ENCODE results near the gene FCHSD2. TPM values are rescaled to one million over a fixed set of nuclear protein-coding genes. Genes with fewer than 3 reads are reported as not detected.

FCHSD2 gene
- total RNA-seq, 2 experiments from 2014 or later = 53.3 to 60.1 TPM

GRCh38 chr11:73121692-73122091, 20.4 kb downstream of the FCHSD2 start:
- DNase-seq (no peak), ATAC-seq (ENCODE audit: low read depth) (no peak)
- Mint-ChIP-seq H3K4me3 (no peak overlapping the region), H3K36me3 (peaks cover 49% of the 10 kb centered on the region), H3K27me3 (no peaks in the 10 kb centered on the region), H3K9me3 (peaks cover 2% of the 10 kb centered on the region), H3K27ac (no peak overlapping the region), H3K4me1 (peaks cover 2% of the 10 kb centered on the region)
- POLR2A ChIA-PET = no interaction called here

- H3K4me3 Mint-ChIP-seq = no peak overlapping the region
- H3K27ac Mint-ChIP-seq = no peak overlapping the region
- peaks cover 50% of the 10 kb centered on the region for H3K36me3 Mint-ChIP-seq
- ATAC-seq (ENCODE audit: low read depth) (no peak), DNase-seq (no peak)
- peaks cover 6% of the 10 kb centered on the region for H3K9me3 Mint-ChIP-seq
- peaks cover 6% of the 10 kb centered on the region for H3K4me1 Mint-ChIP-seq
- POLR2A ChIA-PET = no interaction called here
- H3K27me3 Mint-ChIP-seq = no peaks in the 10 kb centered on the region
These were observed 25.0 kb downstream of the FCHSD2 start for GRCh38 chr11:73117071-73117470.

GRCh38 chr11:73116636-73117035, 25.5 kb downstream of the FCHSD2 start:
- ATAC-seq (ENCODE audit: low read depth) (no peak), DNase-seq (no peak)
- H3K4me3 Mint-ChIP-seq = no peak overlapping the region
- peaks cover 6% of the 10 kb centered on the region for H3K9me3 Mint-ChIP-seq
- no peak overlapping the region for H3K27ac Mint-ChIP-seq
- POLR2A ChIA-PET = no interaction called here
- peaks cover 50% of the 10 kb centered on the region for H3K36me3 Mint-ChIP-seq
- no peaks in the 10 kb centered on the region for H3K27me3 Mint-ChIP-seq
- H3K4me1 Mint-ChIP-seq = peaks cover 6% of the 10 kb centered on the region

DNA sequence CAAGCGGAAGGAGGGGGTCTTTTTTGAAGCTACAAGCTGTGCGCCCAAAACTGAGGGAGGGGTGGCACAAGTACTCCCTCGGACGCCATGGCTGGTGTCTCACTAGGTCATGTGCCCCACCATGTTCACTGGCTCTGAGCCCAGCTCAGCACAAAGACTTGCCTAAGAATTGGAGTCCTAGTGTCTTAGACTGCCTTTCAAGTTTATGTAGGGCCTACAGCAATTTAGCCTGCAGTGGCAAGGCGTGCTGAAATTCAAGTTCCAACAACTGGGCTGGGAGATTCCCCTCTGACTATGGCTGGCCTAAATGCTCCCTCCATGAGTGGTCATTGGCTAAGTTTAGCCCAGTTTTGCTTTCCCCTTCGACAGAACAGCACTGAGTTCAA, 27.3 kb downstream of the FCHSD2 start:
- Mint-ChIP-seq H3K27me3 (no peaks in the 10 kb centered on the region), H3K9me3 (peaks cover 14% of the 10 kb centered on the region), H3K4me1 (peaks cover 8% of the 10 kb centered on the region), H3K4me3 (no peak overlapping the region), H3K36me3 (peaks cover 57% of the 10 kb centered on the region), H3K27ac (no peak overlapping the region)
- no peak for ATAC-seq (ENCODE audit: low read depth)
- no peak for DNase-seq
- POLR2A ChIA-PET = no interaction called here

DNA sequence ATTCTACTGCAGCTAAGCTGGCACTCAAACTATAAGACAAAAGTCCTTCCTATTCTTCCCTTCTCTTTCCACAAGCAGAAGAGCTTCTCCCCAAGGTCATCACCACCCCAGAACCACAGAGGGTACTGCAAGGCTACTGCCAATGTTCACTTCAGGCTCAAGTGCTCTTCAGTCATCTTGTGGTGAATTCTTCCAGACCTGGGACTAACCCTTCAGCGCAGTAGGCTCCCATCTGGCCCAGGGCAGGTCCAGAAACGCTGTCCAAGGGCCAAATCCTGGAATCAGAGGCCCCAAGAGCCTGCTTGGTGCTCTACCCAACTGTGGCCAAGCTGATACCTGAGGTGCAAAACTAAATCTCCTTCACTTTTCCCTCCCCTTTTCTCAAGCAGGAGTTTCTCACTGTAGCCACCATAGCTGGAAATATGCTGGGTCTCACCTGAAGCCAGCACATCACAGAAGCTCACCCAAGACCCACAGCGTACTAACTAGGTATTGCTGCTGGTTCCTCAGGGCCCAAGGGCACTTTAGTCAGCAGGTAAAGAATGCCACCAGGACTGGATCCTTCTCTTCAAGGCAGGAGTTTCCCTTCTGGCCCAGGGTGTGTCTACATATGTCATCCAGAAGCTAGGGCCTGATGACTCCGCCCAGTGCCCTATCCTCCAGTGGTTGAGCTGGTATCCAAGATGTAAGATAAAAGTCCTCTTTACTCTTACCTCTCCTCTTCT, 27.8 kb downstream of the FCHSD2 start:
- Mint-ChIP-seq H3K27ac (no peak overlapping the region), H3K4me3 (no peak overlapping the region), H3K36me3 (peaks cover 59% of the 10 kb centered on the region), H3K9me3 (peaks cover 18% of the 10 kb centered on the region), H3K4me1 (peaks cover 8% of the 10 kb centered on the region), H3K27me3 (no peaks in the 10 kb centered on the region)
- DNase-seq = no peak
- POLR2A ChIA-PET = no interaction called here
- no peak for ATAC-seq (ENCODE audit: low read depth)

- Mint-ChIP-seq H3K9me3 (peaks cover 21% of the 10 kb centered on the region), H3K4me3 (no peak overlapping the region), H3K27me3 (no peaks in the 10 kb centered on the region), H3K27ac (no peak overlapping the region), H3K4me1 (peaks cover 8% of the 10 kb centered on the region), H3K36me3 (peaks cover 62% of the 10 kb centered on the region)
- DNase-seq = no peak
- POLR2A ChIA-PET = interaction anchor here (0.6 kb wide), 1 partner anchor 20 kb away, joined by 6 read pairs; no protein-coding TSS in a partner anchor
- no peak for ATAC-seq (ENCODE audit: low read depth)
These were observed 28.7 kb downstream of the FCHSD2 start for GRCh38 chr11:73113426-73113825.

GRCh38 chr11:73107597-73107996, 34.5 kb downstream of the FCHSD2 start:
- POLR2A ChIA-PET = no interaction called here
- Mint-ChIP-seq H3K4me1 (peaks cover 4% of the 10 kb centered on the region), H3K4me3 (no peak overlapping the region), H3K9me3 (peaks cover 25% of the 10 kb centered on the region), H3K27me3 (no peaks in the 10 kb centered on the region), H3K36me3 (peaks cover 52% of the 10 kb centered on the region), H3K27ac (no peak overlapping the region)
- DNase-seq (no peak), ATAC-seq (ENCODE audit: low read depth) (no peak)

DNA sequence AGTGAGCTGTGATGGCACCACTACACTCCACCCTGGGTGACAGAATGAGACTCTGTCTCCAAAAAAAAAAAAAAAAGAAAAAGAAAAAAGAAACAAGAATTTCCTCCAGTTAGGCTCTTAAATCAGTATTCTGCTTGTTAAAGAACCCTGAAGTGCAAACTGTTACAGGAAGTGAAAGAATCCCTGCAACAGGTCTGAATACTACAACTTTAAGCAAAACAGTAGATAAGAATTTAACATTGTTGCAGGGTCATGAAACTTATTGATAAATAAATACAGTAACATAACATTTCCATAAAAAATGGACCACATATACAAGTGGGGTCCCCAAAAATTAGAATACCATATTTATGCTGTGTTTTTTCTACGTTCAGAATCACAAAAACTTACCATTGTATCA, 35.8 kb downstream of the FCHSD2 start:
- H3K9me3 Mint-ChIP-seq = peaks cover 18% of the 10 kb centered on the region
- H3K27ac Mint-ChIP-seq = no peak overlapping the region
- POLR2A ChIA-PET = no interaction called here
- ATAC-seq (ENCODE audit: low read depth) (no peak), DNase-seq (no peak)
- H3K4me1 Mint-ChIP-seq = peaks cover 2% of the 10 kb centered on the region
- H3K36me3 Mint-ChIP-seq = peaks cover 47% of the 10 kb centered on the region
- no peak overlapping the region for H3K4me3 Mint-ChIP-seq
- no peaks in the 10 kb centered on the region for H3K27me3 Mint-ChIP-seq

GRCh38 chr11:73100578-73100977, 41.5 kb downstream of the FCHSD2 start:
- DNase-seq (no peak), ATAC-seq (ENCODE audit: low read depth) (no peak)
- POLR2A ChIA-PET = no interaction called here
- Mint-ChIP-seq H3K9me3 (no peaks in the 10 kb centered on the region), H3K36me3 (peaks cover 44% of the 10 kb centered on the region), H3K4me1 (peaks cover 15% of the 10 kb centered on the region), H3K4me3 (no peak overlapping the region), H3K27me3 (no peaks in the 10 kb centered on the region), H3K27ac (no peak overlapping the region)

- Mint-ChIP-seq H3K4me1 (peaks cover 18% of the 10 kb centered on the region), H3K4me3 (no peak overlapping the region), H3K36me3 (peaks cover 42% of the 10 kb centered on the region), H3K27me3 (no peaks in the 10 kb centered on the region), H3K27ac (peak overlapping the region; percentile 3), H3K9me3 (no peaks in the 10 kb centered on the region)
- ATAC-seq (ENCODE audit: low read depth) (no peak), DNase-seq (no peak)
- POLR2A ChIA-PET = no interaction called here
These were observed 42.4 kb downstream of the FCHSD2 start for GRCh38 chr11:73099512-73100266.

GRCh38 chr11:73095613-73096012, 46.5 kb downstream of the FCHSD2 start:
- Mint-ChIP-seq H3K36me3 (peaks cover 46% of the 10 kb centered on the region), H3K4me1 (peaks cover 9% of the 10 kb centered on the region), H3K27ac (no peak overlapping the region), H3K27me3 (no peaks in the 10 kb centered on the region), H3K9me3 (no peaks in the 10 kb centered on the region), H3K4me3 (no peak overlapping the region)
- no peak for ATAC-seq (ENCODE audit: low read depth)
- POLR2A ChIA-PET = no interaction called here
- no peak for DNase-seq

DNA sequence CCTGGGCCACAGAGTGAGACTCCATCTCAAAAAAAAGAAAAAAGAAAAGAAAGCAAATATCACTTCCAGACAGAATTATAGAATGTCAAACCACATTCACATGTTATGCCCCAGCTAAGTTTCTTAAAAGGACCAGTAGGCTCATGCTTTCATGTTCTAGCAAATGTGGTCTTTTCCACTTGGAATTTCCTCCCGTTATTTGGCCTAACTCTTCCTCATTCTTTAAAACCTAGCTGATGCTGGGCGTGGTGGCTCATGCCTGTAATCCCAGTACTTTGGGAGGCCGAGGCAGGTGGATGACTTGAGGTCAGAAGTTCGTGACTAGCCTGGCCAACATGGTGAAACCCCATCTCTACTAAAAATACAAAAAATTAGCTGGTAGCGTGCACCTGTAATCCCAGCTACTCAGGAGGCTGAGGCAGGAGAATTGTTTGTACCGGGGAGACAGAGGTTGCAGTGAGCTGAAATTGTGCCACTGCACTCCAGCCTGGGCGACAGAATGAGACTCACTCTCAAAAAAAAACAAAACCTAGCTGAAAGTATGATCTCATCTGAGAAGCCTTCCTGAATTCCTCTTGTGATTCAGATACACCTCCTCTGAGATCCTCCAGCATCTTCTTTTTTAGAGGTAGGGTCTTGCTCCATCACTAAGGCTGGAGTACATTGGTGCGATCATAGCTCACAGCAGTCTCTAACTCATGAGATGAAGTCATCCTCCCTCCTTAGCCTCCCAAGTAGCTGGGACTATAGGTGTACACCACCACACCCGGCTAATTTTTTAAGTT, 50.4 kb downstream of the FCHSD2 start:
- peaks cover 30% of the 10 kb centered on the region for H3K36me3 Mint-ChIP-seq

DNA sequence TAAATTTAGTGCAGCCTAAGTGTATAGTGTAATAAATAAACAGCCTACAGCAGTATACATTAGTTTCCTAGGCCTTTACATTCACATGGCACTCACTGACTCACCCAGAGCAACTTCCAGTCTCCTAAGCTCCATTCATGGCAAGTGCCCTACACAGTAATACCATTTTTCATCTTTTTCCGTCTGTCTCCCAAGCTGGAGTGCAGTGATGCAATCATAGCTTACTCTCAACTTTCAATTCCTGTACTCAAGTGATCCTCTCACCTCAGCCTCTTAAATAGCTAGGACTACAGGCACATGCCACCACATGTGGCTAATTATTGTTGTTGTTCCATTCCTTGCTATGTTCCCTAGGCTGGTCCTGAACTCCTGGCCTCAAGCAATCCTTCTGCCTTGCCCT, 54.4 kb downstream of the FCHSD2 start:
- Mint-ChIP-seq H3K4me3 (no peak overlapping the region), H3K27ac (no peak overlapping the region), H3K4me1 (peaks cover 10% of the 10 kb centered on the region), H3K9me3 (no peaks in the 10 kb centered on the region), H3K27me3 (no peaks in the 10 kb centered on the region), H3K36me3 (peaks cover 40% of the 10 kb centered on the region)
- ATAC-seq (ENCODE audit: low read depth) = no peak
- no peak for DNase-seq
- POLR2A ChIA-PET = interaction anchor here (0.7 kb wide), 1 partner anchor 1406 kb away, joined by 3 read pairs; no protein-coding TSS in a partner anchor

More for the DNA sequence above, 50.4 kb downstream of the FCHSD2 start:
- DNase-seq (no peak), ATAC-seq (ENCODE audit: low read depth) (no peak)
- POLR2A ChIA-PET = no interaction called here
- Mint-ChIP-seq H3K9me3 (no peaks in the 10 kb centered on the region), H3K27me3 (no peaks in the 10 kb centered on the region), H3K4me3 (no peak overlapping the region), H3K4me1 (peaks cover 15% of the 10 kb centered on the region), H3K27ac (no peak overlapping the region)

Measured in activated naive CD8-positive, alpha-beta T cell treated with anti-CD3 and anti-CD28 coated beads, Interleukin-2, amount 10 ng/mL, durations not matched to agents 7 days and 5 days (primary cell).